ENCODE results near the gene SAP130. TPM values are rescaled to one million over a fixed set of nuclear protein-coding genes. Genes with fewer than 3 reads are reported as not detected.

SAP130 gene
- total RNA-seq, 1 donor from 2014 or later: 39.4 TPM

DNA sequence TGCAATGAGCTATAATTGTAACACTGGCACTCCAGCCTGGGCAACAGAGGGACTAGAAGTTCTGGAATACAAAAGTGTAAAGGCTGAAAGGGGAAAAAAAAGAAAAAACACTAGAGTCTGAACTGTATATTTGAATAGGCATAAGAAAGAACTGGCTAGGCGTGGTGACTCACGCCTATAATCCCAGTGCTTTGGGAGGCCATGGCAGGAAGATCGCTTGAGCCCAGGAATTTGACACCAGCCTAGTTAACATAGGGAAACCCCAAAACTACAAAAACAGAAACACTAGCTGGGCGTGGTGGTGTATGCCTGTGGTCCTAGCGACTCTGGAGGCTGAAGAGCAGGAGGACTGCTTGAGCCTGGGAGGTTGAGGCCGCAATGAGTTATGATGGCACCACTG, 70.6 kb downstream of the SAP130 start:
- Mint-ChIP-seq H3K36me3 (ENCODE audit: low read depth, unreplicated experiment) (peaks cover 18% of the 10 kb centered on the region), H3K27ac (ENCODE audit: unreplicated experiment) (no peak overlapping the region)

DNA sequence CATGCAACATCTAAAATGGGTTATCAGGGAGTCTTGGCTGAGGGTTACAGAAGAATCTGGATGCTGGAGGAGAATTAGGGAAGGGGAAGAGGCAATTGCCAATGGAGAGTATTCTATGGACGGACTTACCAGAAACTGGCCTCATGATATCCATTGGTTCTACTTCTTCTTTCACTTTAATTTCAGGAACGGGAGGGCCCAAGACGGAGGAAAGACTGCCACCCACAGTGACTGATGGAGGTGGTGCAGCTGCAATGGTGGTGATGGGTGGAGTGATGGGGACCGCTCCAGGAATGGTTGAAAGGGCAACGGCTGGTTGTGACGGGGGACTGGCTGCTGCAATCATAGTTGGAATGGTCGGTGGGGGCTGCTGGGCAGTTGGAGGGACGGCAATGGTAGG, 73.0 kb downstream of the SAP130 start:
- H3K27me3 Mint-ChIP-seq (ENCODE audit: unreplicated experiment): peaks cover 4% of the 10 kb centered on the region
- TF ChIP-seq, protein P1, sequence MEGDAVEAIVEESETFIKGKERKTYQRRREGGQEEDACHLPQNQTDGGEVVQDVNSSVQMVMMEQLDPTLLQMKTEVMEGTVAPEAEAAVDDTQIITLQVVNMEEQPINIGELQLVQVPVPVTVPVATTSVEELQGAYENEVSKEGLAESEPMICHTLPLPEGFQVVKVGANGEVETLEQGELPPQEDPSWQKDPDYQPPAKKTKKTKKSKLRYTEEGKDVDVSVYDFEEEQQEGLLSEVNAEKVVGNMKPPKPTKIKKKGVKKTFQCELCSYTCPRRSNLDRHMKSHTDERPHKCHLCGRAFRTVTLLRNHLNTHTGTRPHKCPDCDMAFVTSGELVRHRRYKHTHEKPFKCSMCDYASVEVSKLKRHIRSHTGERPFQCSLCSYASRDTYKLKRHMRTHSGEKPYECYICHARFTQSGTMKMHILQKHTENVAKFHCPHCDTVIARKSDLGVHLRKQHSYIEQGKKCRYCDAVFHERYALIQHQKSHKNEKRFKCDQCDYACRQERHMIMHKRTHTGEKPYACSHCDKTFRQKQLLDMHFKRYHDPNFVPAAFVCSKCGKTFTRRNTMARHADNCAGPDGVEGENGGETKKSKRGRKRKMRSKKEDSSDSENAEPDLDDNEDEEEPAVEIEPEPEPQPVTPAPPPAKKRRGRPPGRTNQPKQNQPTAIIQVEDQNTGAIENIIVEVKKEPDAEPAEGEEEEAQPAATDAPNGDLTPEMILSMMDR (IDR thresholded peaks at IDR 0.05; ENCODE audit: unreplicated experiment): no peak
- H3K4me1 Mint-ChIP-seq (ENCODE audit: unreplicated experiment): no peaks in the 10 kb centered on the region
- no peak overlapping the region for H3K4me3 Mint-ChIP-seq (ENCODE audit: unreplicated experiment)
- no peak overlapping the region for H3K27ac Mint-ChIP-seq (ENCODE audit: unreplicated experiment)
- H3K9me3 Mint-ChIP-seq (ENCODE audit: unreplicated experiment): no peaks in the 10 kb centered on the region
- DNase-seq (ENCODE audit: low spot score): no peak
- H3K36me3 Mint-ChIP-seq (ENCODE audit: low read depth, unreplicated experiment): peaks cover 17% of the 10 kb centered on the region

More for the DNA sequence above, 70.6 kb downstream of the SAP130 start:
- H3K27me3 Mint-ChIP-seq (ENCODE audit: unreplicated experiment): peaks cover 4% of the 10 kb centered on the region
- H3K4me3 Mint-ChIP-seq (ENCODE audit: unreplicated experiment): no peak overlapping the region
- H3K4me1 Mint-ChIP-seq (ENCODE audit: unreplicated experiment): no peaks in the 10 kb centered on the region
- no peaks in the 10 kb centered on the region for H3K9me3 Mint-ChIP-seq (ENCODE audit: unreplicated experiment)
- DNase-seq (ENCODE audit: low spot score): no peak
- TF ChIP-seq, protein P1 (IDR thresholded peaks at IDR 0.05; ENCODE audit: unreplicated experiment): no peak

DNA sequence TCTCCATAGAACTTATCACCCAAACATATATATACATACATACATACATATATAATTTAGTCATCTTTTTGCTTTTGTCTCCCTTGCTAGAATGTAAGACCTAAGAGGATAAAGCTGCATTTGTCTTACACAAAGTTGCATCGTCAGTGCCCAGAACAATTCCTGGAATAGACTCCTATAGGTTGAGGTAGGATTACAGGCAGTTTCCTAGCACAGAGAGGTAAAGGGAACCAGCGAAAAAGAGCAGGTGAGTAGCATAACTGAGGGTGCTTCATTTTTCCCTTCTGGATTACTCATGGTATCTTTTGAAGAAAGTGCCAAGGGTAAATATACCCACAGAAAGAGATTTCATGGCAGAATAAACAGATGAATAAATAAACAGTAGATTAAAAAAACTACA, 74.0 kb downstream of the SAP130 start:
- Mint-ChIP-seq H3K4me1 (ENCODE audit: unreplicated experiment) (no peaks in the 10 kb centered on the region), H3K27ac (ENCODE audit: unreplicated experiment) (no peak overlapping the region), H3K27me3 (ENCODE audit: unreplicated experiment) (peaks cover 4% of the 10 kb centered on the region), H3K9me3 (ENCODE audit: unreplicated experiment) (no peaks in the 10 kb centered on the region), H3K36me3 (ENCODE audit: low read depth, unreplicated experiment) (peaks cover 21% of the 10 kb centered on the region), H3K4me3 (ENCODE audit: unreplicated experiment) (no peak overlapping the region)
- no peak for DNase-seq (ENCODE audit: low spot score)
- TF ChIP-seq, protein P1 (IDR thresholded peaks at IDR 0.05; ENCODE audit: unreplicated experiment): no peak

DNA sequence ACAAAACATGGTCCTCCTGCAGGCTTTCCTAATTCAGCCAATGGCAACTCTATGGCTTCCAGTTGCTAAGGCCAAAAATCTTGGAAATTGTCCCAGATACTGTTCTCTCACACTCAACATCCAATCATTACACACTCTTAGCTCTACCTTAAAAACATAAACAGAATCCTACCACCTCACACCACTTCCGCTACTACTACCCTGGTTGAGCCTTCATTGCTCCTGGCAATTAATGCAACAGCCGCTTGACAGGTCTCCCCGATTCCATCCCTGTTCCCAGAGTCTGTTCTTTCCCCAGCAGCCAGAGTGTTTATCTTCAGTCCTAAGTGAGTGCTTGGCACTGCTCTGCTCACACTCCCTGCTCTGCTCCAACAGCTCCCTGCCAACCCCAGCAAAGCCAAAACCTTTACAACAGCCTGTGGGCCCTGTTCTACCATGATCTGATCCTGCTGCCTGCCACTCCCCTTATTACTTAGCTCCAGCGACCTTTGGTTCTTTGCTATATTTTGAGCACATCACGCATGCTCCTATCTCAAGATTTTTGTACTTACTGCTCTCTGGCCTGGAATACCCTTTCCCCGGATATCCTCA, 74.6 kb downstream of the SAP130 start:
- H3K27me3 Mint-ChIP-seq (ENCODE audit: unreplicated experiment): peaks cover 4% of the 10 kb centered on the region
- TF ChIP-seq, protein P1 (IDR thresholded peaks at IDR 0.05; ENCODE audit: unreplicated experiment): no peak
- no peak overlapping the region for H3K4me3 Mint-ChIP-seq (ENCODE audit: unreplicated experiment)
- no peaks in the 10 kb centered on the region for H3K9me3 Mint-ChIP-seq (ENCODE audit: unreplicated experiment)
- no peak for DNase-seq (ENCODE audit: low spot score)
- H3K27ac Mint-ChIP-seq (ENCODE audit: unreplicated experiment): no peak overlapping the region
- H3K4me1 Mint-ChIP-seq (ENCODE audit: unreplicated experiment): no peaks in the 10 kb centered on the region
- peaks cover 21% of the 10 kb centered on the region for H3K36me3 Mint-ChIP-seq (ENCODE audit: low read depth, unreplicated experiment)

DNA sequence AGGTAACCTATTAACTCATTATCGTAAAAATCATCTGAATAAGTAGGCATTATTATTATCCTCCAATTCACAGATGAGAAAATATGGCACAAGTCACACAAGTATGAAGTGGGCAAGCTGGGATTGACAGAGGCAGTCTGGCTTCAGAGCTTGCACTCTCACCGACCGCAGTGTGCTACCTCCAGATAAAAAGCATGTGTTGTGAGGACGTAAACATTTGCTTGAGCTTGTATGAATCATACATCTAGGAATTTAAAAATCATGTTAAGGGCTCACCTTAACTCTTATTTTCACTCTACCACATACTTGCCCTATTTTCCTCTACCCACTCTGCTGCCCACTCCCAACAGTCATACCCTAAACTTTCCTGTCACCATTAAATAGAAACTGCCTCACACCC, 76.8 kb downstream of the SAP130 start:
- no peak overlapping the region for H3K4me3 Mint-ChIP-seq (ENCODE audit: unreplicated experiment)
- TF ChIP-seq, protein P1 (IDR thresholded peaks at IDR 0.05; ENCODE audit: unreplicated experiment): no peak
- H3K9me3 Mint-ChIP-seq (ENCODE audit: unreplicated experiment): no peaks in the 10 kb centered on the region
- H3K4me1 Mint-ChIP-seq (ENCODE audit: unreplicated experiment): no peaks in the 10 kb centered on the region
- H3K36me3 Mint-ChIP-seq (ENCODE audit: low read depth, unreplicated experiment): peaks cover 33% of the 10 kb centered on the region
- H3K27me3 Mint-ChIP-seq (ENCODE audit: unreplicated experiment): peaks cover 4% of the 10 kb centered on the region
- no peak for DNase-seq (ENCODE audit: low spot score)
- H3K27ac Mint-ChIP-seq (ENCODE audit: unreplicated experiment): no peak overlapping the region
